ENCODE measurements around the gene VWA2.

- TF ChIP-seq EZH2 (IDR thresholded peaks at IDR 0.05; ENCODE audit: borderline replicate concordance, control insufficient read depth, low read depth, low read length) (no peak), BHLHE40 (IDR thresholded peaks at IDR 0.05; ENCODE audit: borderline replicate concordance in 1 of 2, low read depth in 2 of 2, low read length in 1 of 2) (no peak), ETV6 (conservative IDR thresholded peaks at IDR 0.05 in 1 of 2, IDR thresholded peaks at IDR 0.05 in 1 of 2; ENCODE audit: borderline replicate concordance in 1 of 2, low read depth in 1 of 2) (no peak), POLR2AphosphoS5 (IDR thresholded peaks at IDR 0.05; ENCODE audit: low read length) (no peak), SRF (IDR thresholded peaks at IDR 0.05; ENCODE audit: low read depth in 2 of 2, low read length in 2 of 2) (no peak), HDGF (IDR thresholded peaks at IDR 0.05) (no peak), CHD2 (IDR thresholded peaks at IDR 0.05; ENCODE audit: borderline replicate concordance, low read depth, low read length) (no peak), TCF3 (IDR thresholded peaks at IDR 0.05; ENCODE audit: borderline replicate concordance, insufficient read depth, low read depth, low read length) (no peak)
- TF ChIP-seq, protein P1, sequence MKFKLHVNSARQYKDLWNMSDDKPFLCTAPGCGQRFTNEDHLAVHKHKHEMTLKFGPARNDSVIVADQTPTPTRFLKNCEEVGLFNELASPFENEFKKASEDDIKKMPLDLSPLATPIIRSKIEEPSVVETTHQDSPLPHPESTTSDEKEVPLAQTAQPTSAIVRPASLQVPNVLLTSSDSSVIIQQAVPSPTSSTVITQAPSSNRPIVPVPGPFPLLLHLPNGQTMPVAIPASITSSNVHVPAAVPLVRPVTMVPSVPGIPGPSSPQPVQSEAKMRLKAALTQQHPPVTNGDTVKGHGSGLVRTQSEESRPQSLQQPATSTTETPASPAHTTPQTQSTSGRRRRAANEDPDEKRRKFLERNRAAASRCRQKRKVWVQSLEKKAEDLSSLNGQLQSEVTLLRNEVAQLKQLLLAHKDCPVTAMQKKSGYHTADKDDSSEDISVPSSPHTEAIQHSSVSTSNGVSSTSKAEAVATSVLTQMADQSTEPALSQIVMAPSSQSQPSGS (IDR thresholded peaks at IDR 0.05; ENCODE audit: low read length), result no peak
Measured at GRCh38 chr10:114234132-114234531, 4.9 kb upstream of the VWA2 start.
